Hematopoietic multipotent progenitor cell (in vitro differentiated cells): ENCODE data around the gene ATP13A3. TPM values are rescaled to one million over a fixed set of nuclear protein-coding genes. Genes with fewer than 3 reads are reported as not detected.

Source experiments
- DNase-seq, 3 donors: peaks; one replicate each; pipeline ENCODE4 v3.0.0-alpha.2; 2011 to 2015; ENCODE audit warnings: low read depth in 2 of 3, low spot score in 2 of 3
- total RNA-seq: library from RNA; depleted of rRNA; stranded (reverse); fragments of >200 nt; gene quantifications from one replicate; pipeline ENCODE4 v1.2.3, GENCODE V29; 2012

ATP13A3 gene
- total RNA-seq, 1 donor = 19.4 TPM

DNA sequence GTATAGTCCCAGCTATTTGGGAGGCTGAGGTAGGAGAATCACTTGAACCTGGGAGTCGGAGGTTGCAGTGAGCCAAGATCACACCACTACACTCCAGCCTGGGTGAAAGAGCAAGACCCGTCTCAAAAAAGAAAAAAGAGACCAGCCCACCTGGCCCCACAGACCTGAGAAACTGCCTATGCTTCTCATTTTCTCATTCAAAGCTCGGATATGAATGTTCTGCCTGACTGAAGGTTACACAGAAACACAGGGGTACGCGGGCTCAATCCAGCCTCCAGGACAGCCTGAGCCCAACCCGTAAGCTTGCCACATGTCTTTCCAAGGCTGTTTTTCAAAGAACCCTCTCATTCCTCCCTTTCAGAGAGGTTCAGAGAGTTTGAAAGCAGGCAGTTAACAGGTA is 107.6 kb downstream of the ATP13A3 start:
- DNase-seq = no peak

DNA sequence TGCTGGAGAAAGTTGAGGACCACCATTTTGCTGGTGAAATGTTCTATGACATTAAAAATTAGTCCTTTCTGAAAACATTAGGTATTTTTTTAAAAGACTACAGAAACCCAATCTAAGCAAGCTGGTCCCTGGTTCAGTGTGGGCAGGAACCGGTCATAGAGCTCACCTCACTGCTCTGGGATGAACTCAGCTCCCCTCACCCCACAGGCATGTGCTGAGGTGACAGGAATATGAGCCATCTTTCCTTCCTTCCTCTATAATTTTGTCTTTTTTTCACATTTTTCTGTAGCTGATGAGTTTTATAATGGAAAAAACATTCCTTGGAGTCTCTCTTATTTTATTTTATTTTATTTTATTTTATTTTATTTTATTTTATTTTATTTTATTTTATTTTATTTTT is 109.1 kb downstream of the ATP13A3 start:
- DNase-seq = no peak

DNA sequence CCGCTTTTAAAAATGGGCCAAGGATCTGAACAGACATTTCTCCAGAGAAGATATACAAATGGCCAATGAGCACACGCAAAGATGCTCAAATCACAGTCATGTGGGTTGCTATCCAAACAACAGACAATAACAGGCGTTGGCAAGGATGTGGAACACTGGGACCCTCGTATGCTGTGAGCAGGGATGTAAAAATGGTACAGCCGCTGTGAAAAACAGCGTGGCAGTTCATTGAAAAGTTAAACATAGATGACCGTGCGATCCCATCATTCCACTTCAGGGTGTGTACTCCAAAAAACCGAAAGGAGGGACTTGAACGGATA is 110.6 kb downstream of the ATP13A3 start:
- DNase-seq = no peak

DNA sequence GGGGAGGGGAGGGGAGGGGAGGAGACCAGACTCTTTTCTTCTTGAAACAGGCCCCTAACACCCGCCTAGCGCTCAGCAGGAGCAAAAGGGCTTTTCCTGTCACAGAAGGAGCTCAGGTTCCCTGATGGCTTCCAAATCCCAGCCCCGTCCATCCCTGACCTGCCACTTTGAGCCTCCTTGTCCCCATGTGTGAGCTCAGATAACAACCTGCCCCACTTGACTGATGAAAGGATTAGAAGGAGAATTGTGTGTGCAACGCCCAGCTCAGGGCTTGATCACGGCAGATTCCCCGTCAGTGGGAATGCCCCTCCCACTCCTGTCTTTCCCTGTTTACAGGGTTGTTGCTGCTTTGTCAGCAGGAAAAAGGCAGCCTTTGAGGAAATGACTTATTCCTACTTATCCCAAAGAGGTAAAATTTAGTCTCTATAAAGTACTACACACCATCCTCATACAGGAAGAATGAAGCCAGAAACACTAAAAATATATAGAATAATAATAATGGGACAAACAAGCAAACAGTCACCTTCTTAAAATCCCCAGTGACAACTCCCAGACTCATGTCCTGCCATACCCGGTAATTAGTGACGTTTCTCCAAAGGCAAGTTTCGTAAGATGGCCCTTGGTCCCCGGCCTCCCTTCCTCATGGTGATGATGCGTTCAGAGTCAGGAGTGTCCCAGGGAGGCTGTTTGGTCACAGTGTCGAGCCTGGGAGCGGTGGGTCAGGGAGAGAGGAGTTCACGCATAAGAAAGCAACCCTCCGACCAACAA is 111.1 kb downstream of the ATP13A3 start:
- no peak for DNase-seq

DNA sequence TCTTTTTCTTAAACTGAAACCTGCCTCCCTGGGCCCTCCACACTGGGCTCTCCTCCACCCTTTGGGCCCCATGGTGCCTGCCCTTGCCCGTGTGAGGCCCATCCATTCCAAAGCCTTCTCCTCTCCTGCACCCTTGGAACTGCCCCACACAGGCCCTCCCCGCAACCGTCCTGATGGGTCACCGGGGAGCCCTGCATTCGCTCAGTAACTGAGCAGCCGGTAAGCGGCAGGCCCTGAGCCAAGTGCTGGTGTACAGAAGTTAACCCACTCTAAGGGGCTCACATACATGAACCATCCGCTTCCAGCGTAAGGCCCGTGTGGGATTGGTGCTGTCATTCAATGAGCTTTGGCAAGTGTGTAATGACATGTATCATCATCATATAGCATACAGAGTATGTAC is 111.9 kb downstream of the ATP13A3 start:
- no peak for DNase-seq

DNA sequence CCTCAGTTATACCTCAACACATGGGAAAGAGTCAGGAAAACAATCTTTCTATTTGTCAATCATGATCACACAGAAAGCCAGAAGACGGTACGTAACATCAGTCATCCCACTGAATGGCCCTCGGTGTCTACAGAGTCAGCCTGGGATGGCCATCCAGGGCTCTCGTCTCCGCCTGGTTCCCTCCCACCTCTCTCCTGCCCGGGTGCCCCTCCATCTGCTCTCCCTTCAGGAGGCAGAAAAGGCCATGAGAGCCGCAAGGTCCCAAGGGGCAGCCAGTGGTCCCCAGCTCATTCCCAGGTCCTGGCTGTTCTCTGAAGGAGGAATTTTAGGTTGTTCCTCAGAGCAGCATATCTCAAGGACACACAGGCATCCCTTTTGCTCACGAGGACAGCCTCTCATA is 112.9 kb downstream of the ATP13A3 start:
- DNase-seq = no peak

DNA sequence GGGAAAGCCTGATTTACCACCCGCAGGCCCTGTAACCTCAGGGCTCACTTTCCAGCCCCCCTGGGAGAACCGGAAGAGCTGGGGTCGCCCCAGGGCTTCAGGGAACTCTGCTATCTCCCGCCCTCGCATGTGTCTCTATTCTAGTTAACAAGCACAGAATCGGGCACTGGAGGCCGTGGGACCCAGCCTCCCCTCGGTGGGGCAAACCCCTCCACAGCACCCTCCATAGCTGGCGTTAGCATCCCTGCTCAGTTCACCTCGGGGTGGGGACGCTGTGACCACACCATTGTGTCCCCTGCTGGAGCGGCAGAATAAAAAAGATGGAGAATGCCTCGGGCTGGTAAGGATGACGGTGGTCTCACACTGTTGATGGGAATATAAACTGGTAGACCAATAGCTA is 113.8 kb downstream of the ATP13A3 start:
- DNase-seq = no peak

DNA sequence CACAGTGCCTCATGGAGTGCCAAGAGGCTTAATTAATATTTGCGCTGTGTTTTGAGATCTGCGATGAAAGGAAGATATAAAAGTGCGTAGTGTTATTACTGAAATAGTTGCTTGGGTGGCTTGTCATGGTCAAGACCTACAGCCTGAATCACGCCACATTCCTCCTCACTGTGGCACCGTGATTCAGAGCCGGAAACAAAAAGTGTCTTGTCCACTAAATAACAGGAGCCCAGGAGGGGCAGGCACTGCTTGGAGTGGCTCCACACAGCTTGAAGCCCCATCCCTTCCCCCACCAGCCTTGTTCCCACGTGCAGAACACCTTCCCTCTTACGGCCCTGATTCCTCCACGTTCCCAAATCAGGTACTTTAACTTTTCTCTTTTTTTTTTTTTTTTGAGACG is 116.0 kb downstream of the ATP13A3 start:
- no peak for DNase-seq

DNA sequence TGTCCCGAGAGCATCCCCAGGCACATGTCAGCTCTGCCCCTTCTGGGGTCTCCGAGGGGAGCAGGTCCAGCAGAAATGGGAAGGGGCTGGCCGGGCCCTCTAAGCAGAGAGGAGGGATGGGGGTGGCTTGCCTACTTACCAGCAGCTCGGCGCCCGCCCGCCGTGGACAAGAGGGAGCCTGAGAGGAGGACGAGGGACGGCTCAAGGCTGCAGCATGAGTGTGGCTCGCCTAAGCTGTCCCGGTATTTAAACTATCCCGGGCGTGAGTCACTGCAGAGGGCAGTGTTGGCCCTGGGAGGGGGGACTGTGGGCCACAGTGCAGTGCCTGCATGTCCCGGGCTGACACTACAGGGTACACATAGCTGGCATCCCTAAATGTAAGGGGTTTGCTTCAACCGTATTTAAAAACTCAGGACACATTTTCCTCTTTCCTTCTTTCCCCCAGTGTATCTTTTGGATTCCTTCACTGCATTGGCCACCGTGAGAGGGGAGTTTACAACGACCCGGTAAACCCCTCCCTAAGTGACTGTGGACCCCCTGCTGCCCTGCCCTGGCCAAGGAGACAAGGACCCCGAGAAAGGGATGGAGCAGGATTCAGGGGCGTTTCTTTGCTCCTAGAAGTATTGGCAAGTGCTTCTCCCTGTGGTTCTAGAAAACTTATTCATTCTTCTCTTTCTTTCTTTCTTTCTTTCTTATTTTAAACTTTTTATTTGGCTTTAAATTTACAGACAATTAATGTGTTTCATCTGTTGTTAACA is 117.1 kb downstream of the ATP13A3 start, which contains the start of gene LRRC15:
TSS of gene LRRC15 (minus strand) at position 222 of the 758 bp plus-strand sequence. CDS start 8,700 bp downstream, outside the sequence.
- DNase-seq = peak in 1 of 3 donors; percentile 11

DNA sequence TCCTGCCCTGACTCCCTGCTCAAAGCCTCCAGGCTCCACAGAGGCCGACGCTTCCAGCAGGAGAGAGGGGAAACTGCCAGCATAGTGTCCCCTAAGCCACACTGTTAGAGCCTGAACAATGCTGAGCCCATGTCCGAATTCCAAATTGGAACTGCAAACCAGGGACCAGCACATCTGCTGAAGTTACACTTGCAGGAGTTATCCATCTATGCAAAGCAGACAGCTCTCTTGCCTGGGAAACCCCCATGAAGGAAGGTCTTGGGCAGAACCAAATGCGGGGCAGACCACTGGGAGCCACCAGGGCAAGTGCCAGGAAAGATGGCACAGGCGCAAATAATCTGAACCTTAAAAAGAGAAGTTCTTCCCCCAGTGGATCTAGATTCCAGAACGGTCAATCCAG is 117.9 kb downstream of the ATP13A3 start:
- no peak for DNase-seq

GRCh38 chr3:194367992-194368841 is 118.6 kb downstream of the ATP13A3 start:
- peak in 1 of 3 donors; percentile 16 for DNase-seq

- DNase-seq = no peak
Measured at GRCh38 chr3:194365978-194366490, 120.8 kb downstream of the ATP13A3 start.

DNA sequence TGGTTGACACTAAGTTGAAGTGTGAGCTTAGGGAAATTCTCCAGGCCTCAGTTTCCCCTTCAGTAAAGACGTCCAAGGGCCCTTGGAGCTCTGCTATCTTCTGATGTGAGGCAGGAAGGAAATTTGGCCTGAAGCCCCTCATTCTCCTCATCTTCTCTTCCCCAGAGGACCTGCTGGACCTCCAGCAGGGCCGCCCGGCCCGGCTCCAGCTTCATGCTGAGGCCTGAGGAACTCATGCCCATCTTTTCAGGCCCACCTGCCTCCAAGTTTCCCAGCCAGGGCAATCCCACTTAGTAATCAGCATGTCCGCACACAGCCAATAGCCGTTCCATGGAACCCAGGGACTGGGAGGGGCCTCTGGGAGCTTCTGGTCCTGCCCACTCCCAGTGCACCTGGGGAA is 121.3 kb downstream of the ATP13A3 start:
- DNase-seq = no peak

DNA sequence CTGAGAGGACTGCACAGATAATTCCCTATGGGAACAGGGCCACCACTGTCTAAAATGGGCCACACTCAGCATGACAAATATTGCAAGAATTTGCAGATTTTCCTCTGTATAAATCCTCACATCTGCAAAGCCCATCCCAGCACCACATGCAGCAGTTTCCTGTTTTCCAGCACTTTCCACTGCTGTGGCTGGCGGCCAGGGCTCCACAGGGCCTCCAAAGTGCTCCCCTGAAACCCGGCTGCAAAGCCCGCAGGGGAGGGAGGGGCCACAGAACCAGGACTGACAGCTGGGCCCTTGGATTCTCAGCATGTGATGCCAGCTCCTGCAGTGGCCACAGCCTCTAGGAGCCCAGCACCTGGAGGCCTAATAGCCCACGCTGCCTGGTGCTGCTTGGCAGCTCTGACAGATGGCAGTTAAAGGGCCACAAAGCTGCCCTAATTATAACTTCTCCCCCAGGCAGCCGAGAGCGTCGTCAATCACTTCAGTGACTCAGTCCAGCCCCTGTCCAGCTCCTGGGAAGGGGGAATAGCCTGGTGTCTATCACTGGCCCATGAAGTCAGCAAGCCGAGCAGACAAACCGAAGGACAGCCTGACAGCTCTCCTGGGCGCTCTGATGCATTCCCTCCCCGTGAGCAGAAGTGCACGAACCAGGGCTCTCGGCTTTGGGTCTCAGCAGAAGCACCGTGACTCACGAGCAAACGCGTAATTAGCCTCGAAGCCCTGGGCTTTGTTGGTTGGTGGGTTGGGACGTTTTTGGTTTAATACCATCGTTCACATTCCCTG is 122.0 kb downstream of the ATP13A3 start:
- no peak for DNase-seq

GRCh38 chr3:194364314-194364651 is 122.5 kb downstream of the ATP13A3 start:
- DNase-seq = no peak

DNA sequence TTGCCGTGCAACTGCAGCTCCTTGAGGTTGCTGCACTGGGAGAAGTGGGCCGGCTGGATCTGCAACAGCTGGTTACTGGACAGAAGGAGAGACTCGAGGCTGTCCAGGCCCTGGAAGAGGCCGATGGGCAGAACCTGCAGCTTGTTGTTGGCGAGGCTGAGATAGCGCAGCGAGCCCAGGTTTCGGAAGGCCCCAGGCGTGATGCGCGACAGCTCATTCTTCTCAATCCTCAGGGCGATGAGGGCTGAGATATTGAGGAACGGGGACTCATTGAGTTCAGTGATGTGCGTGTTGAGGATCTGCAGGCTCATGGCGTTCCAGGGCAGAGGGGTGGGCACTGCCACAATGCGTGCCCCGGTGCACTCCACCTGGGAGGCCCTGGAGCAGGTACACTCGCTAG is 126.2 kb downstream of the ATP13A3 start:
- no peak for DNase-seq

DNA sequence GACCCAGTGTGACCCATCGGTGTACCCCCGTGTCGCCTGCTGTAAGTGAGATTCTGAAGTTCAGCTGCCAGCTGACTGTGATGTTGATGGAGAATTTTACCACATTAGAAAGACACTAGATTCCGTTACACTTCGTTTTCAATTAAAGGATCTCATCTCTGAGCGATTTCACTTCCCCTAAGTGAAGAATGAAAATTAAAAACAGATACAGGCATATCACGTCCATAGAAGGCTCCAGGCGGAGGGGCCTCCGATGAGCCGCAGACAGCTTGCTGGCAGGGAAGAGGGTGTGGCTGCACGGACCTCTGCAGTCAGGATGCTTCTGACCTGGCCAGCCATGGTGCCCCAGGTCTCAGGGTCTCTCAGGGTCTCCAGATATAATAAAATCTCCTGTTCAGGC is 129.1 kb downstream of the ATP13A3 start:
- DNase-seq = no peak

GRCh38 chr3:194355379-194355778 is 131.4 kb downstream of the ATP13A3 start:
- DNase-seq = no peak

- no peak for DNase-seq
Measured at GRCh38 chr3:194354315-194354714, 132.5 kb downstream of the ATP13A3 start.
